HL-60 (cell line): Measurements from ENCODE around the gene ASCC2.
"Not testable (repeated sequence)": the region's sequence is repeated elsewhere in the genome, so short reads cannot be mapped to it uniquely, and the experiment has no call there.

Experiments
- DNase-seq, 2 experiments: peaks; one replicate each; pipeline ENCODE4 v3.0.0-alpha.2; 2010 to 2020; ENCODE audit warnings: low read depth in 1 of 2, low spot score in 1 of 2
- H3K27ac ChIP-seq: fragments of 250-450 bp; sonication (Bioruptor Pico); replicated peaks from 2 replicates; pipeline ENCODE4 v1.5.1; 2020; ENCODE audit warnings: mild to moderate bottlenecking, moderate library complexity
- H3K27me3 ChIP-seq: fragments of 250-450 bp; sonication (Bioruptor Pico); 2 replicates; pipeline ENCODE4 v1.5.1; 2021; ENCODE audit warnings: mild to moderate bottlenecking, moderate library complexity; ENCODE audit not compliant: insufficient read depth, poor library complexity, severe bottlenecking
- H3K4me3 ChIP-seq: replicated peaks from 2 replicates; pipeline ENCODE4 v1.5.1; 2011; ENCODE audit warnings: mild to moderate bottlenecking, control low read depth, low read length; ENCODE audit not compliant: insufficient read depth
- CTCF ChIP-seq: IDR thresholded peaks from one replicate; pipeline ENCODE4 v1.5.1; 2011; ENCODE audit warnings: low read length, control low read depth, inconsistent platforms; ENCODE audit not compliant: insufficient read depth
- GABPA ChIP-seq: IDR thresholded peaks from 2 replicates; pipeline ENCODE4 v1.6.1; 2012; ENCODE audit warnings: low read depth
- POLR2AphosphoS5 ChIP-seq: IDR thresholded peaks from 2 replicates; pipeline ENCODE4 v1.6.1; 2012; ENCODE audit warnings: low read depth
- SPI1 ChIP-seq: IDR thresholded peaks from 2 replicates; pipeline ENCODE4 v1.6.1; 2012; ENCODE audit warnings: low read depth, mild to moderate bottlenecking, borderline replicate concordance
- TF ChIP-seq, protein P1 (sequence below): IDR thresholded peaks from 2 replicates; pipeline ENCODE4 v1.6.1; 2012; ENCODE audit warnings: low read depth; ENCODE audit not compliant: insufficient replicate concordance

The ASCC2 gene

GRCh38 chr22:29831958-29832357 is 6.1 kb downstream of the ASCC2 start:
- no peak overlapping the region for H3K27ac ChIP-seq
- TF ChIP-seq, protein P1, sequence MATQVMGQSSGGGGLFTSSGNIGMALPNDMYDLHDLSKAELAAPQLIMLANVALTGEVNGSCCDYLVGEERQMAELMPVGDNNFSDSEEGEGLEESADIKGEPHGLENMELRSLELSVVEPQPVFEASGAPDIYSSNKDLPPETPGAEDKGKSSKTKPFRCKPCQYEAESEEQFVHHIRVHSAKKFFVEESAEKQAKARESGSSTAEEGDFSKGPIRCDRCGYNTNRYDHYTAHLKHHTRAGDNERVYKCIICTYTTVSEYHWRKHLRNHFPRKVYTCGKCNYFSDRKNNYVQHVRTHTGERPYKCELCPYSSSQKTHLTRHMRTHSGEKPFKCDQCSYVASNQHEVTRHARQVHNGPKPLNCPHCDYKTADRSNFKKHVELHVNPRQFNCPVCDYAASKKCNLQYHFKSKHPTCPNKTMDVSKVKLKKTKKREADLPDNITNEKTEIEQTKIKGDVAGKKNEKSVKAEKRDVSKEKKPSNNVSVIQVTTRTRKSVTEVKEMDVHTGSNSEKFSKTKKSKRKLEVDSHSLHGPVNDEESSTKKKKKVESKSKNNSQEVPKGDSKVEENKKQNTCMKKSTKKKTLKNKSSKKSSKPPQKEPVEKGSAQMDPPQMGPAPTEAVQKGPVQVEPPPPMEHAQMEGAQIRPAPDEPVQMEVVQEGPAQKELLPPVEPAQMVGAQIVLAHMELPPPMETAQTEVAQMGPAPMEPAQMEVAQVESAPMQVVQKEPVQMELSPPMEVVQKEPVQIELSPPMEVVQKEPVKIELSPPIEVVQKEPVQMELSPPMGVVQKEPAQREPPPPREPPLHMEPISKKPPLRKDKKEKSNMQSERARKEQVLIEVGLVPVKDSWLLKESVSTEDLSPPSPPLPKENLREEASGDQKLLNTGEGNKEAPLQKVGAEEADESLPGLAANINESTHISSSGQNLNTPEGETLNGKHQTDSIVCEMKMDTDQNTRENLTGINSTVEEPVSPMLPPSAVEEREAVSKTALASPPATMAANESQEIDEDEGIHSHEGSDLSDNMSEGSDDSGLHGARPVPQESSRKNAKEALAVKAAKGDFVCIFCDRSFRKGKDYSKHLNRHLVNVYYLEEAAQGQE = no peak
- no peak for TF ChIP-seq SPI1
- DNase-seq = no peak

GRCh38 chr22:29831186-29831921 is 6.7 kb downstream of the ASCC2 start:
- no peak for DNase-seq
- Histone ChIP-seq H3K27me3 (no peaks in the 10 kb centered on the region), H3K4me3 (no peak overlapping the region), H3K27ac (no peak overlapping the region)
- TF ChIP-seq CTCF (no peak), SPI1 (peak; percentile 8; the same call in 1 of the 2 replicates)

More at GRCh38 chr22:29831958-29832357, 6.1 kb downstream of the ASCC2 start:
- Histone ChIP-seq H3K4me3 (no peak overlapping the region), H3K27me3 (no peaks in the 10 kb centered on the region)

DNA sequence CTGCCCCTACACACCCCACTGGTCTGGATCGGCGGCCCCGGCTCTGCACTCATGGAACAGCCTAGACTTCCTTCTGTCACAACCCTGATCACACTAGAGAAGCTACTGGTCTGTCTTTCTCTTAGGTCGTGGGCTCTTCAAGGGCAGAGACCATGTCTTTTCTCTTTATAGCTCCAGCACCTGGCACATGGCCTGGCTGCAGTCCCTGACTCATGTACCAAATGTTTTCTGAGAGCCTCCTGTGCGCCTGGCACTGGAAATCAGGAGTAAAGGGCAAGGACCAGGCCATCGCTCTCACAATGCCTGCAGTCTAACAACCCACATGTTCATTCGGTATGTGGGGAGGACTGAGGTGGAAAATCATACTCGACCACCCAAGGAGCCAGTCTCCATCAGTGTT is 7.5 kb downstream of the ASCC2 start:
- TF ChIP-seq, protein P1 = no peak
- no peak for TF ChIP-seq CTCF
- TF ChIP-seq SPI1 = no peak
- no peak for TF ChIP-seq POLR2AphosphoS5
- TF ChIP-seq GABPA = no peak
- DNase-seq = no peak
- no peak overlapping the region for H3K27ac ChIP-seq

GRCh38 chr22:29827726-29828125 is 10.3 kb downstream of the ASCC2 start:
- not testable (repeated sequence) for DNase-seq, H3K27me3 ChIP-seq, H3K4me3 ChIP-seq, H3K27ac ChIP-seq

More for the DNA sequence above, 7.5 kb downstream of the ASCC2 start:
- Histone ChIP-seq H3K27me3 (no peaks in the 10 kb centered on the region), H3K4me3 (no peak overlapping the region)

DNA sequence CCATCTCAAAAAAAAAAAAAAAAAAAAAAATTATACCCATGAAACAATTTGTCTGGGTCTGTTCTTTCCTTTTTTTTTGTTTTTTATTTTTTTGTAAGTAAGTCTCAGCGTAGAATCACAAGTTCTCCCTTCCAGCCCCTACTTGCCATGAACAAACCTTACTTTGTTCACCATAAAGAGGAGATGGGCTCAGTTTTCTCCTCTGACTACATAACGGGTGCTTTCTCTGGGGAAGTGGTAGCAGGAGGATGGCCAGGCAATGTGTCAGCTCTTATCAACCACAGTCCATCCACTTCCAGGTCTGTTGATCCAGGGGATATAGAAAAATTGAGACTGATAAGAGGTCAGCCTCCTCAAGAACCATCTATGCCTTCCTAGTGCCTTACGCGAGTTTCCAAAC is 11.0 kb downstream of the ASCC2 start:
- no peak for TF ChIP-seq CTCF
- Histone ChIP-seq H3K27me3 (no peaks in the 10 kb centered on the region), H3K4me3 (no peak overlapping the region), H3K27ac (no peak overlapping the region)
- DNase-seq = no peak
